A549 (cell line): ENCODE data around the gene HAO1. TPM values are rescaled to one million over a fixed set of nuclear protein-coding genes. Genes with fewer than 3 reads are reported as not detected.

Source experiments
- ATAC-seq, 2 experiments: fragments of 200-7000 bp in 1 of 2; fragments of >200 bp in 1 of 2; cut with Nextera tagmentation in 1 of 2; cut with Tn5 transposase in 1 of 2; 3 replicates each; pipeline versions ENCODE4 v1.8.0 to v1.9.1; 2018 to 2020; ENCODE audit warnings: mild to moderate bottlenecking in 1 of 2, moderate library complexity in 1 of 2
- CTCF ChIA-PET: fragments of 300-600 bp; sonication (Branson Sonifier 250); formaldehyde crosslinking; extraction: SDS; loops from one replicate; lab custom pipeline; 2021; ENCODE audit warnings: antibody characterized with exemption, inconsistent platforms; lab: Yijun Ruan, JAX
- POLR2A ChIA-PET: fragments of 350-600 bp; formaldehyde crosslinking; extraction: SDS; loops from one replicate; lab custom pipeline; 2021; ENCODE audit warnings: antibody characterized with exemption, inconsistent platforms; lab: Yijun Ruan, JAX
- DNase-seq, 2 experiments: peaks; one replicate each; pipeline versions ENCODE4 v3.0.0 to v3.0.0-alpha.2; 2011 to 2016; ENCODE audit warnings: low read depth in 1 of 2, low spot score in 1 of 2
- FAIRE-seq: peaks from 2 replicates; lab custom pipeline; 2011; peaks lifted over from hg19 to GRCh38; lab: Jason Lieb, UNC
- H3K27ac ChIP-seq, 2 experiments: fragments of >200 bp; sonication (Bioruptor Twin); formaldehyde crosslinking; 3 replicates each; pipeline ENCODE4 v1.5.1; 2016 to 2017
- H3K4me1 ChIP-seq: fragments of >200 bp; sonication (Bioruptor Twin); formaldehyde crosslinking; 3 replicates; pipeline ENCODE4 v1.6.1; 2016
- H3K4me2 ChIP-seq: fragments of >200 bp; sonication (Bioruptor Twin); formaldehyde crosslinking; 3 replicates; pipeline ENCODE4 v1.6.1; 2016
- H3K4me3 ChIP-seq: fragments of >200 bp; sonication (Bioruptor Twin); formaldehyde crosslinking; 3 replicates; pipeline ENCODE4 v1.5.1; 2016
- H3K9me3 ChIP-seq: fragments of >200 bp; sonication (Bioruptor Twin); formaldehyde crosslinking; 3 replicates; pipeline ENCODE4 v1.6.1; 2016
- CEBPB ChIP-seq, 2 experiments: fragments of >200 bp in 1 of 2; sonication (Bioruptor Twin) in 1 of 2; formaldehyde crosslinking in 1 of 2; IDR thresholded peaks; 2 replicates each; pipeline ENCODE4 v1.6.1; 2012 to 2016
- CHD2 ChIP-seq: fragments of 150-350 bp; IDR thresholded peaks from 2 replicates; pipeline ENCODE4 v1.6.1; 2014; ENCODE audit warnings: low read length; ENCODE audit not compliant: partially characterized antibody
- EHF ChIP-seq: fragments of 250-450 bp; sonication (Bioruptor Pico); IDR thresholded peaks from 2 replicates; pipeline ENCODE4 v1.5.0; 2020; ENCODE audit warnings: mild to moderate bottlenecking
- EHMT2 ChIP-seq: fragments of 200-600 bp; sonication (generic); IDR thresholded peaks from 2 replicates; pipeline ENCODE4 v1.6.1; 2016; ENCODE audit warnings: antibody characterized with exemption, low read depth, mild to moderate bottlenecking, moderate library complexity
- ESRRA ChIP-seq: fragments of 150-350 bp; IDR thresholded peaks from 2 replicates; pipeline ENCODE4 v1.6.1; 2014; ENCODE audit warnings: mild to moderate bottlenecking, low read length, borderline replicate concordance
- FOSL2 ChIP-seq, 2 experiments: fragments of 450-650 bp in 1 of 2; fragments of >200 bp in 1 of 2; sonication (Bioruptor Twin) in 1 of 2; formaldehyde crosslinking; IDR thresholded peaks; 2 replicates each; pipeline versions ENCODE4 v1.5.0 to v1.6.1; 2016 to 2020; ENCODE audit warnings: mild to moderate bottlenecking in 1 of 2, moderate library complexity in 1 of 2
- FOXS1 ChIP-seq: fragments of 250-450 bp; sonication (Bioruptor Pico); IDR thresholded peaks from 2 replicates; pipeline ENCODE4 v1.5.0; 2020; ENCODE audit warnings: mild to moderate bottlenecking, moderate library complexity
- HDAC2 ChIP-seq: fragments of 200-600 bp; sonication (generic); IDR thresholded peaks from 2 replicates; pipeline ENCODE4 v1.6.1; 2016
- HOXB13 ChIP-seq: fragments of 250-450 bp; sonication (Bioruptor Pico); IDR thresholded peaks from 2 replicates; pipeline ENCODE4 v1.5.0; 2020; ENCODE audit warnings: low read depth, mild to moderate bottlenecking, moderate library complexity
- MAFK ChIP-seq: fragments of 450-650 bp; IDR thresholded peaks from 2 replicates; pipeline ENCODE4 v1.6.1; 2014; ENCODE audit not compliant: partially characterized antibody
- MYC ChIP-seq: IDR thresholded peaks from 2 replicates; pipeline ENCODE4 v1.6.1; 2012; ENCODE audit warnings: mild to moderate bottlenecking, inconsistent platforms, low read length, improper control_type of control experiment, borderline replicate concordance
- NPAS2 ChIP-seq: fragments of 250-450 bp; sonication (Bioruptor Pico); IDR thresholded peaks from 2 replicates; pipeline ENCODE4 v1.8.0; 2022; ENCODE audit warnings: mild to moderate bottlenecking, moderate library complexity, borderline replicate concordance
- NR3C1 ChIP-seq: fragments of >200 bp; sonication (Bioruptor Twin); formaldehyde crosslinking; IDR thresholded peaks from 3 replicates; pipeline ENCODE4 v1.6.1; 2017
- POLR2AphosphoS2 ChIP-seq: conservative IDR thresholded peaks from 2 replicates; pipeline ENCODE4 v1.6.1; 2012; ENCODE audit warnings: low read length, improper control_type of control experiment, inconsistent platforms
- RCOR1 ChIP-seq: fragments of 150-350 bp; IDR thresholded peaks from 2 replicates; pipeline ENCODE4 v1.6.1; 2014; ENCODE audit warnings: antibody characterized with exemption, low read length, low read depth
- RFX5 ChIP-seq: fragments of 450-650 bp; IDR thresholded peaks from 2 replicates; pipeline ENCODE4 v1.7.1; 2014; ENCODE audit warnings: antibody characterized with exemption, mild to moderate bottlenecking, moderate library complexity
- SMC3 ChIP-seq: fragments of >200 bp; sonication (Bioruptor Twin); formaldehyde crosslinking; IDR thresholded peaks from 3 replicates; pipeline ENCODE4 v1.6.1; 2018; ENCODE audit warnings: inconsistent platforms
- TFCP2L1 ChIP-seq: fragments of 250-450 bp; sonication (Bioruptor Pico); IDR thresholded peaks from 2 replicates; pipeline ENCODE4 v1.5.0; 2021; ENCODE audit warnings: mild to moderate bottlenecking
- TP53 ChIP-seq: fragments of 250-450 bp; sonication (Bioruptor Pico); IDR thresholded peaks from 2 replicates; pipeline ENCODE4 v1.5.0; 2021; ENCODE audit warnings: mild to moderate bottlenecking, moderate library complexity
- ZC3H11A ChIP-seq: fragments of 450-650 bp; IDR thresholded peaks from 2 replicates; pipeline ENCODE4 v1.6.1; 2014; ENCODE audit warnings: antibody characterized with exemption, mild to moderate bottlenecking
- WGBS: methylation state at CpG from one replicate; pipeline ENCODE4 v1.1.6; 2017; ENCODE audit errors: missing lambda C conversion rate; 5-methylcytosine and 5-hydroxymethylcytosine counted together
- polyA plus RNA-seq, 4 experiments: library from polyadenylated mRNA; depleted of rRNA in 3 of 4; stranded (reverse); fragments of >200 nt; fragmentation: RNase III in 1 of 4; extraction: RNeasy Plus Mini Kit Qiagen cat#74134 plus additional on column Dnase treatment in 1 of 4; gene quantifications; 2 replicates in 3 of 4; 3 replicates in 1 of 4; pipeline ENCODE4 v1.2.3, GENCODE V29; 2011 to 2017
- TF ChIP-seq, protein P1 (sequence below): IDR thresholded peaks from 2 replicates; pipeline ENCODE4 v1.6.1; 2012
- TF ChIP-seq, protein P2 (sequence below): fragments of >200 bp; sonication (Bioruptor Twin); formaldehyde crosslinking; IDR thresholded peaks from 3 replicates; pipeline ENCODE4 v1.5.1; 2016
- TF ChIP-seq, protein P3 (sequence below): fragments of 200-600 bp; sonication (generic); IDR thresholded peaks from 2 replicates; pipeline ENCODE4 v1.6.1; 2016; ENCODE audit warnings: antibody characterized with exemption, mild to moderate bottlenecking, moderate library complexity
- TF ChIP-seq, protein P4 (sequence below): fragments of >200 bp; sonication (Bioruptor Twin); formaldehyde crosslinking; IDR thresholded peaks from 2 replicates; pipeline ENCODE4 v1.6.1; 2016
- TF ChIP-seq, protein P5 (sequence below): fragments of 450-650 bp; IDR thresholded peaks from 2 replicates; pipeline ENCODE4 v1.6.1; 2014; ENCODE audit warnings: antibody characterized with exemption

HAO1 gene
- polyA plus RNA-seq, 2 of the 4 experiments (the other 2 are of a cell fraction): 0.13 TPM; not detected in 1

DNA sequence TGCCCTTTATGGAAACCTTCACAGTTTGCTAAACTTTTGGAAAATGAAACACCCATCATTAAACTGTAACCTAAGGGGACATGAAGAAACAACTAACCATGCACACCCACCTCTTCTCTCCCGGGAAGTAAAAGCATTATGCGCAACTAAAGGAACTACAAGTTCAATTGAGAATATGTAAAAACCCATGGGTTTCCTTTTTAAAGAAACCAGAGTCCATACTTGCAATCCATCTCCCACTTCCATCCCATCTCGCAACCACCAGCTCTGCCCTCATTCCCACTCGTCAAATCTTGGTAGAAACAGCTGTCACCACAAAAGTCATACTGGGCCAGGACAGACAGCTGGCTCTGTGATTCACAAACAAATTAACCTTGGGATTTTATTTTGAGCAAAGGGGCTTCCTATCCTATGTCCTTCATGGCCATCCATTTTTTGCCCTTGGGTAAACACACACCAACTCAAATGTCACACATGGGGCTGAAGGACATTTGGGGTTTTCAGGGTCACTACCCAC lies 81.5 kb downstream of the HAO1 start:
- no peak for TF ChIP-seq RFX5
- no peak for TF ChIP-seq TP53 (CRISPR knock-in tag)
- TF ChIP-seq CEBPB (IDR thresholded peaks at IDR 0.05): no peak
- TF ChIP-seq, protein P1, sequence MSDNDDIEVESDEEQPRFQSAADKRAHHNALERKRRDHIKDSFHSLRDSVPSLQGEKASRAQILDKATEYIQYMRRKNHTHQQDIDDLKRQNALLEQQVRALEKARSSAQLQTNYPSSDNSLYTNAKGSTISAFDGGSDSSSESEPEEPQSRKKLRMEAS: no peak
- no peak for TF ChIP-seq NR3C1
- CTCF ChIA-PET: interaction anchor here (0.5 to 2.9 kb wide), 43 partner anchors 9 to 1723 kb away, joined by 3 to 22 read pairs (median 4); no protein-coding TSS in a partner anchor
- peaks cover 13% of the 10 kb centered on the region; the same call in 2 of the 3 replicates for H3K4me1 ChIP-seq
- no peak overlapping the region for H3K4me3 ChIP-seq
- 47% methylated on average over 4 of the region's 4 CpGs for WGBS
- ATAC-seq (no peak), DNase-seq (no peak), FAIRE-seq (no peak)
- H3K4me2 ChIP-seq: no peak overlapping the region
- no peak overlapping the region for H3K27ac ChIP-seq
- 0 out of 3 replicates have a peak, but pooled peaks cover 4% of the 10 kb centered on the region for H3K9me3 ChIP-seq
- POLR2A ChIA-PET: no interaction called here

DNA sequence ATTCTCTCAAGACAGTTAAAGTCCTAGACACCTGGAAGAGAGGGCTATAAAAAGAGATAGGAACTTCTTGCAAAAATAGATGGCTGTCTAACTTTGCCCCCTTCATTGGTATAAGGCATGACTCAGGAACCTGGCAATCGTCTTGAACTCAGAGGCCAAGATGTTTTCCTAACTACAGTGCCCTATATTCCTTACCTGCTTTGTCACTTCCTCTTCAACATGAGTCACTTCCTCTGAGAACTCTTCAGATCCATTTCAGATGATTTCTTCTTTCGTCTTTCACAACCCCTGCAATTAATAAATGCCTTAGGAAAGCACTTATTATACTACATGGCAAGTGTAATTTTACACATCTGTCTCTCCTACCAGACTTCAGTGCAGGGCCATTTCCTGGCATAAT lies 83.5 kb downstream of the HAO1 start:
- no peaks in the 10 kb centered on the region for H3K9me3 ChIP-seq
- CTCF ChIA-PET: interaction anchor here (1.0 kb wide), 1 partner anchor 1091 kb away, joined by 3 read pairs; no protein-coding TSS in a partner anchor
- 3% methylated on average over 2 of the region's 2 CpGs for WGBS
- POLR2A ChIA-PET: no interaction called here
- no peak for TF ChIP-seq MAFK
- TF ChIP-seq FOSL2 (IDR thresholded peaks at IDR 0.05): no peak
- peak; percentile 46 for TF ChIP-seq FOSL2 (CRISPR knock-in tag; IDR thresholded peaks at IDR 0.05)
- no peak for TF ChIP-seq EHMT2
- no peak overlapping the region; the same call in 2 of the 3 replicates for H3K4me2 ChIP-seq
- FAIRE-seq (peak; percentile 46), ATAC-seq (peak in 1 of 2 experiments; percentile 50; a peak in 1 of 6 replicates), DNase-seq (peak in 1 of 2 experiments; percentile 50)
- peaks cover 14% of the 10 kb centered on the region; the same call in 2 of the 3 replicates for H3K4me1 ChIP-seq
- H3K27ac ChIP-seq: no peak overlapping the region
- H3K4me3 ChIP-seq: no peak overlapping the region

DNA sequence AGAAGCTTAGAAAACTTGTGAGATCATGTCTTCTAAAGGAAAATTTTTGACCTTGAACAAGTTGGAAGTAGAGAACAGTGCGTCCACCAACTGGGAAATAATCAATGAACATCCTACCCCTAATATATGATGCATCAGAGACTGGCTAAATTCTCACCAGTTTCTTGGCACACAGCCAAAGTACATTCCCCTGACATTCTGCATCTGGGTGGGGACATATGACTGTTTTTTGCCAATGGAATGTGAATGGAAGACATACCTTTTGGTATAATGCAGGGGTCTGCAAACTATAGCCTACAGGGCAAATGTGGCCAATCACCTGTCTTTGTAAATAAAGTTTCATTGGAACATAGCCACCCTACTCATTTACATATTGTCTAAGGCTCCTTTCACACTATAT lies 84.7 kb downstream of the HAO1 start:
- FAIRE-seq: no peak

More for the DNA sequence above, 84.7 kb downstream of the HAO1 start:
- TF ChIP-seq EHF (CRISPR knock-in tag): no peak
- no peak for TF ChIP-seq SMC3
- TF ChIP-seq RCOR1: no peak
- TF ChIP-seq NPAS2: no peak
- TF ChIP-seq MYC: no peak
- TF ChIP-seq, protein P2, sequence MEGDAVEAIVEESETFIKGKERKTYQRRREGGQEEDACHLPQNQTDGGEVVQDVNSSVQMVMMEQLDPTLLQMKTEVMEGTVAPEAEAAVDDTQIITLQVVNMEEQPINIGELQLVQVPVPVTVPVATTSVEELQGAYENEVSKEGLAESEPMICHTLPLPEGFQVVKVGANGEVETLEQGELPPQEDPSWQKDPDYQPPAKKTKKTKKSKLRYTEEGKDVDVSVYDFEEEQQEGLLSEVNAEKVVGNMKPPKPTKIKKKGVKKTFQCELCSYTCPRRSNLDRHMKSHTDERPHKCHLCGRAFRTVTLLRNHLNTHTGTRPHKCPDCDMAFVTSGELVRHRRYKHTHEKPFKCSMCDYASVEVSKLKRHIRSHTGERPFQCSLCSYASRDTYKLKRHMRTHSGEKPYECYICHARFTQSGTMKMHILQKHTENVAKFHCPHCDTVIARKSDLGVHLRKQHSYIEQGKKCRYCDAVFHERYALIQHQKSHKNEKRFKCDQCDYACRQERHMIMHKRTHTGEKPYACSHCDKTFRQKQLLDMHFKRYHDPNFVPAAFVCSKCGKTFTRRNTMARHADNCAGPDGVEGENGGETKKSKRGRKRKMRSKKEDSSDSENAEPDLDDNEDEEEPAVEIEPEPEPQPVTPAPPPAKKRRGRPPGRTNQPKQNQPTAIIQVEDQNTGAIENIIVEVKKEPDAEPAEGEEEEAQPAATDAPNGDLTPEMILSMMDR: no peak
- no peak for TF ChIP-seq TFCP2L1 (CRISPR knock-in tag)
- TF ChIP-seq, protein P3, sequence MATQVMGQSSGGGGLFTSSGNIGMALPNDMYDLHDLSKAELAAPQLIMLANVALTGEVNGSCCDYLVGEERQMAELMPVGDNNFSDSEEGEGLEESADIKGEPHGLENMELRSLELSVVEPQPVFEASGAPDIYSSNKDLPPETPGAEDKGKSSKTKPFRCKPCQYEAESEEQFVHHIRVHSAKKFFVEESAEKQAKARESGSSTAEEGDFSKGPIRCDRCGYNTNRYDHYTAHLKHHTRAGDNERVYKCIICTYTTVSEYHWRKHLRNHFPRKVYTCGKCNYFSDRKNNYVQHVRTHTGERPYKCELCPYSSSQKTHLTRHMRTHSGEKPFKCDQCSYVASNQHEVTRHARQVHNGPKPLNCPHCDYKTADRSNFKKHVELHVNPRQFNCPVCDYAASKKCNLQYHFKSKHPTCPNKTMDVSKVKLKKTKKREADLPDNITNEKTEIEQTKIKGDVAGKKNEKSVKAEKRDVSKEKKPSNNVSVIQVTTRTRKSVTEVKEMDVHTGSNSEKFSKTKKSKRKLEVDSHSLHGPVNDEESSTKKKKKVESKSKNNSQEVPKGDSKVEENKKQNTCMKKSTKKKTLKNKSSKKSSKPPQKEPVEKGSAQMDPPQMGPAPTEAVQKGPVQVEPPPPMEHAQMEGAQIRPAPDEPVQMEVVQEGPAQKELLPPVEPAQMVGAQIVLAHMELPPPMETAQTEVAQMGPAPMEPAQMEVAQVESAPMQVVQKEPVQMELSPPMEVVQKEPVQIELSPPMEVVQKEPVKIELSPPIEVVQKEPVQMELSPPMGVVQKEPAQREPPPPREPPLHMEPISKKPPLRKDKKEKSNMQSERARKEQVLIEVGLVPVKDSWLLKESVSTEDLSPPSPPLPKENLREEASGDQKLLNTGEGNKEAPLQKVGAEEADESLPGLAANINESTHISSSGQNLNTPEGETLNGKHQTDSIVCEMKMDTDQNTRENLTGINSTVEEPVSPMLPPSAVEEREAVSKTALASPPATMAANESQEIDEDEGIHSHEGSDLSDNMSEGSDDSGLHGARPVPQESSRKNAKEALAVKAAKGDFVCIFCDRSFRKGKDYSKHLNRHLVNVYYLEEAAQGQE: no peak
- no peak for TF ChIP-seq HDAC2
- no peak for TF ChIP-seq CHD2
- TF ChIP-seq, protein P4, sequence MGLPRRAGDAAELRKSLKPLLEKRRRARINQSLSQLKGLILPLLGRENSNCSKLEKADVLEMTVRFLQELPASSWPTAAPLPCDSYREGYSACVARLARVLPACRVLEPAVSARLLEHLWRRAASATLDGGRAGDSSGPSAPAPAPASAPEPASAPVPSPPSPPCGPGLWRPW: no peak
- TF ChIP-seq, protein P5, sequence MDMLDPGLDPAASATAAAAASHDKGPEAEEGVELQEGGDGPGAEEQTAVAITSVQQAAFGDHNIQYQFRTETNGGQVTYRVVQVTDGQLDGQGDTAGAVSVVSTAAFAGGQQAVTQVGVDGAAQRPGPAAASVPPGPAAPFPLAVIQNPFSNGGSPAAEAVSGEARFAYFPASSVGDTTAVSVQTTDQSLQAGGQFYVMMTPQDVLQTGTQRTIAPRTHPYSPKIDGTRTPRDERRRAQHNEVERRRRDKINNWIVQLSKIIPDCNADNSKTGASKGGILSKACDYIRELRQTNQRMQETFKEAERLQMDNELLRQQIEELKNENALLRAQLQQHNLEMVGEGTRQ: no peak
- TF ChIP-seq ESRRA: no peak
- no peak for TF ChIP-seq POLR2AphosphoS2
- TF ChIP-seq CEBPB (IDR thresholded peaks at IDR 0.05): no peak
- TF ChIP-seq, protein P1: no peak
- TF ChIP-seq HOXB13 (CRISPR knock-in tag): no peak
- no peak for TF ChIP-seq ZC3H11A
- no peak for TF ChIP-seq FOXS1 (CRISPR knock-in tag)
- H3K27ac ChIP-seq: no peak overlapping the region
- ChIA-PET POLR2A (no interaction called here), CTCF (interaction anchor here (1.0 kb wide), 1 partner anchor 1090 kb away, joined by 3 read pairs; no protein-coding TSS in a partner anchor)
- no peaks in the 10 kb centered on the region for H3K9me3 ChIP-seq
- 48% methylated on average over 1 of the region's 1 CpG for WGBS
- H3K4me1 ChIP-seq: peaks cover 27% of the 10 kb centered on the region; the same call in 2 of the 3 replicates
- H3K4me2 ChIP-seq: no peak overlapping the region
- ATAC-seq: no peak
- peak in 1 of 2 experiments; percentile 8 for DNase-seq
- H3K4me3 ChIP-seq: no peak overlapping the region
